Hepatocyte (in vitro differentiated cells): ENCODE measurements around the gene RASEF.

Experiments
- CTCF ChIP-seq: fragments of 200-600 bp; sonication (generic); IDR thresholded peaks from 2 replicates; pipeline ENCODE4 v1.5.1; 2016; ENCODE audit warnings: antibody characterized with exemption, mild to moderate bottlenecking; ENCODE audit not compliant: poor library complexity
- EZH2 ChIP-seq: fragments of 200-600 bp; sonication (generic); IDR thresholded peaks from 2 replicates; pipeline ENCODE4 v1.6.1; 2016; ENCODE audit warnings: antibody characterized with exemption, mild to moderate bottlenecking, borderline replicate concordance
- EZH2phosphoT487 ChIP-seq: fragments of 200-600 bp; sonication (generic); IDR thresholded peaks from one replicate; pipeline ENCODE4 v1.6.1; 2018; ENCODE audit warnings: antibody characterized with exemption, mild to moderate bottlenecking, low read depth, moderate library complexity; ENCODE audit not compliant: unreplicated experiment, severe bottlenecking

DNA sequence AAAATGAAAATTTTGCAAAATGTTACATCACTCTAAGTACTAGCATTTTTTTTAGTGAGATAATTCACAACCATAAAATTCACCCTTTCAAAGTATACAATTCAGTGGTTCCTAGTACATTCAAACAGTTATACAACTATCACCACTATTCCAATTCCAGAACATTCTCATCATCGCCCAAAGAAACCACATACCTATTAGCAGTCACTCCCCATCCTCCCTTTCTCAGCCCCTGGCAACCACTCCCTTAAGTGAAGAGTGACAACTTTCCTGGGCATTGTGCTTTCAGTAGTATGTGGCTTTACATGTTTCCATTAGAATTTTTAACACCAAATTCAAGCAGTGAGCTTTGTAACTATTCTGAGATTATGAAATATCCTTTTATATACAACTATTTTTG, 81.4 kb downstream of the RASEF start:
- no peak for TF ChIP-seq CTCF
- no peak for TF ChIP-seq EZH2
- TF ChIP-seq EZH2phosphoT487, result no peak
